ENCODE results near the gene PARD3B. TPM values are rescaled to one million over a fixed set of nuclear protein-coding genes. Genes with fewer than 3 reads are reported as not detected.

The PARD3B gene
- total and polyA plus RNA-seq, 2 of the 8 experiments (the other 6 are each of a cell fraction or from before 2014, with no cell fraction given), result 1.2 to 5.7 TPM

DNA sequence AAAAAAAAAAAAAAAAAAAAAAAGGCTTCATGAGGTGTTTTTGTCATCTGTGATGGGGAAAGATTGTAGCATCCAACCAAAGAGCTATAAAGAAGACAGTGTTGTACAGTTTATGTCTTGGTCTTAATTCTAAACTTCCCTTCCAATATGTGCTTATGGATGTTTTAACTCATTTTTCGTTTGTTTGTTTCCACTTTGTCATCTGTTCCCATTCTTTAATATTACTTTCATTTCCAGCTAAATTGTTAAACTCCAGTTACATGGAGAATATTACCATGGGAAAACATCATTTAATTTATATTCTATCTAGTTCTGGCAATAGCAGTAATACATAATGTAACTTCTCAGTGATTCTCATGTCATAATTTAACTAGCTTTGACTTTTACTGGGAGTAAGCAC is 792.9 kb downstream of the PARD3B start:
- Histone ChIP-seq H3K23ac (ENCODE audit: insufficient read length) (no peak overlapping the region), H2AFZ (ENCODE audit: low read length) (no peak overlapping the region), H3K56ac (replicated peaks; ENCODE audit: insufficient read length, low read depth, low read length) (no peak overlapping the region), H2BK5ac (ENCODE audit: low read depth, low read length) (no peak overlapping the region), H3K4ac (replicated peaks; ENCODE audit: insufficient read length, low read depth, low read length) (no peak overlapping the region), H2BK20ac (ENCODE audit: low read length) (no peak overlapping the region), H3K27ac (ENCODE audit: low read depth, low read length) (no peak overlapping the region), H4K8ac (ENCODE audit: extremely low read depth, insufficient read depth, low read length) (no peak overlapping the region), H3K23me2 (ENCODE audit: low read depth, low read length) (no peaks in the 10 kb centered on the region), H2BK120ac (replicated peaks; ENCODE audit: low read depth, low read length) (no peak overlapping the region), H3K27me3 (replicated peaks in 1 of 4; ENCODE audit: control insufficient read depth in 3 of 4, extremely low read depth in 1 of 4, insufficient read depth in 3 of 4, low read length in 3 of 4) (no peaks in the 10 kb centered on the region), H3K18ac (ENCODE audit: extremely low read depth, low read length) (no peak overlapping the region), H3K4me3 (ENCODE audit: extremely low read depth in 1 of 4, insufficient read depth in 2 of 4, low read depth in 3 of 4, low read length in 4 of 4) (no peak overlapping the region), H3K79me1 (ENCODE audit: low read depth, low read length) (no peaks in the 10 kb centered on the region), H2BK15ac (ENCODE audit: low read length) (no peak overlapping the region), H3K79me2 (ENCODE audit: control insufficient read depth in 1 of 2, insufficient read depth in 2 of 2, low read length in 2 of 2) (no peaks in the 10 kb centered on the region), H4K5ac (ENCODE audit: insufficient read length, low read depth, low read length) (no peak overlapping the region), H3K4me1 (replicated peaks in 1 of 4; ENCODE audit: control insufficient read depth in 3 of 4, insufficient read depth in 4 of 4, low read length in 3 of 4) (no peaks in the 10 kb centered on the region), H3K9me3 (ENCODE audit: insufficient read depth in 2 of 2, low read depth in 1 of 2, low read length in 1 of 2) (peaks cover 4 to 6% of the 10 kb centered on the region in 2 experiments; a peak in 3 of 4 replicates), H3K4me2 (ENCODE audit: insufficient read depth in 1 of 2, low read depth in 2 of 2, low read length in 2 of 2) (no peak overlapping the region), H4K20me1 (replicated peaks in 1 of 2; ENCODE audit: control insufficient read depth in 1 of 2, insufficient read depth in 2 of 2, low read length in 2 of 2) (no peaks in the 10 kb centered on the region), H3K9ac (replicated peaks in 1 of 4; ENCODE audit: extremely low read depth in 1 of 4, low read depth in 3 of 4, low read length in 3 of 4) (no peak overlapping the region), H3K14ac (ENCODE audit: insufficient read length) (no peak overlapping the region), H3K36me3 (ENCODE audit: control insufficient read depth in 2 of 4, insufficient read depth in 4 of 4, low read length in 3 of 4) (peaks cover 0 to 9% (median 0%) of the 10 kb centered on the region in 4 experiments; a peak in 4 of 8 replicates), H4K91ac (replicated peaks; ENCODE audit: insufficient read length, low read length) (no peak overlapping the region), H2AK5ac (ENCODE audit: low read depth, low read length) (no peak overlapping the region), H2BK12ac (ENCODE audit: low read depth, low read length) (no peak overlapping the region)
- DNase-seq (ENCODE audit: low read depth in 1 of 2, low spot score in 2 of 2), result no peak
- 87% methylated on average over 1 of the region's 1 CpG; no CpG with 5 or more reads in 1 of the 2 experiments for WGBS, 2 experiments (ENCODE audit: extremely low coverage in 1 of 2, insufficient coverage in 1 of 2, insufficient read length in 1 of 2, insufficient replicate concordance in 2 of 2, low coverage in 1 of 2, low lambda C conversion rate in 2 of 2, missing lambda C conversion rate in 1 of 2)
- ChIA-PET CTCF (ENCODE audit: partially characterized antibody) (no interaction called here), POLR2A (ENCODE audit: partially characterized antibody) (no interaction called here)
- FAIRE-seq, result no peak
- no peak for TF ChIP-seq GABPA (IDR thresholded peaks at IDR 0.05; ENCODE audit: borderline replicate concordance, insufficient read depth, low read length)

All from H1 (cell line).